Measurements from ENCODE around the gene OAF.
A peak's percentile ranks its signal among the peaks of the same experiment; 100 is the strongest.

The OAF gene

GRCh38 chr11:120221115-120221752 lies 10.4 kb downstream of the OAF start:
- DNase-seq (ENCODE audit: low read depth, low spot score), result no peak

GRCh38 chr11:120222916-120223315 lies 12.1 kb downstream of the OAF start:
- DNase-seq (ENCODE audit: low read depth, low spot score), result no peak

GRCh38 chr11:120223793-120224192 lies 13.0 kb downstream of the OAF start:
- DNase-seq (ENCODE audit: low read depth, low spot score), result no peak

- no peak for DNase-seq (ENCODE audit: low read depth, low spot score)
Measured at GRCh38 chr11:120224361-120224760, 13.5 kb downstream of the OAF start.

GRCh38 chr11:120224972-120225909 lies 14.4 kb downstream of the OAF start:
- DNase-seq (ENCODE audit: low read depth, low spot score), result no peak

GRCh38 chr11:120226242-120226641 lies 15.4 kb downstream of the OAF start:
- DNase-seq (ENCODE audit: low read depth, low spot score), result no peak

GRCh38 chr11:120226714-120227113 lies 15.9 kb downstream of the OAF start:
- no peak for DNase-seq (ENCODE audit: low read depth, low spot score)

GRCh38 chr11:120227228-120227852 lies 16.5 kb downstream of the OAF start:
- DNase-seq (ENCODE audit: low read depth, low spot score), result no peak

GRCh38 chr11:120228794-120229384 lies 18.1 kb downstream of the OAF start:
- no peak for DNase-seq (ENCODE audit: low read depth, low spot score)

- DNase-seq (ENCODE audit: low read depth, low spot score), result peak; percentile 49
Measured at GRCh38 chr11:120229451-120230424, 18.9 kb downstream of the OAF start.

GRCh38 chr11:120230433-120231071 lies 19.7 kb downstream of the OAF start:
- DNase-seq (ENCODE audit: low read depth, low spot score), result no peak

GRCh38 chr11:120231963-120232362 lies 21.1 kb downstream of the OAF start:
- DNase-seq (ENCODE audit: low read depth, low spot score), result no peak

- no peak for DNase-seq (ENCODE audit: low read depth, low spot score)
Measured at GRCh38 chr11:120233207-120233803, 22.5 kb downstream of the OAF start.

GRCh38 chr11:120235024-120235628 lies 24.3 kb downstream of the OAF start:
- peak; percentile 80 for DNase-seq (ENCODE audit: low read depth, low spot score)

- DNase-seq (ENCODE audit: low read depth, low spot score), result no peak
Measured at GRCh38 chr11:120236169-120237107, 25.6 kb downstream of the OAF start.

- no peak for DNase-seq (ENCODE audit: low read depth, low spot score)
Measured at GRCh38 chr11:120238968-120239620, 28.3 kb downstream of the OAF start.

GRCh38 chr11:120239713-120240640 lies 29.1 kb downstream of the OAF start, which contains the start of gene POU2F3:
Gene POU2F3, plus strand, starts transcription at chr11:120240140. Its CDS starts 204 bp downstream, at chr11:120240344.
- no peak for DNase-seq (ENCODE audit: low read depth, low spot score)

All from astrocyte of the hippocampus (primary cell).